ENCODE results near the gene PRAMEF33.
"Not testable (repeated sequence)": the region's sequence is repeated elsewhere in the genome, so short reads cannot be mapped to it uniquely, and the experiment has no call there.

Gene PRAMEF33

DNA sequence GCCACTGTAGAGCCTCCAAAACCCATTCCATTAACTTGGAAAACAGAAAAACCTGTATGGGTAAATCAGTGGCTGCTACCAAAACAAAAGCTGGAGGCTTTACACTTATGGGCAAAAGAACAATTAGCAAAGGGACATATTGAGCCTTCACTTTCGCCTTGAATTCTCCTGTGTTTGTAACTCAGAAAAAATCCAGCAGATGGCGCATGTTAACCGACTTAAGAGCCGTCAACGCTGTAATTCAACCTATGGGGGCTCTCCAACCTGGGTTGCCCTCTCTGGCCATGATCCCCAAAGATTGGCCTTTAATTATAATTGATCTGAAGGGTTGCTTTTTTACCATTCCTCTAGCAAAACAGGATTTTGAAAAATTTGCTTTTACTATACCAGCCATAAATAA, 53.4 kb downstream of the PRAMEF33 start:
- H3K36me3 Mint-ChIP-seq, H3K27ac Mint-ChIP-seq, CTCF ChIA-PET, H3K27me3 Mint-ChIP-seq, H3K4me1 Mint-ChIP-seq, H3K4me3 Mint-ChIP-seq: not testable (repeated sequence)
- DNase-seq = peak; percentile 36
- H3K9me3 Mint-ChIP-seq = peaks cover 11% of the 10 kb centered on the region
